ENCODE results near the gene HDHD2.

The HDHD2 gene

GRCh38 chr18:47110492-47111274, 39.6 kb downstream of the HDHD2 start:
- no peak for TF ChIP-seq GATA2 (IDR thresholded peaks at IDR 0.05; ENCODE audit: low read depth, low read length)
- TF ChIP-seq GATA3 (IDR thresholded peaks at IDR 0.05; ENCODE audit: low read depth, low read length), result no peak

DNA sequence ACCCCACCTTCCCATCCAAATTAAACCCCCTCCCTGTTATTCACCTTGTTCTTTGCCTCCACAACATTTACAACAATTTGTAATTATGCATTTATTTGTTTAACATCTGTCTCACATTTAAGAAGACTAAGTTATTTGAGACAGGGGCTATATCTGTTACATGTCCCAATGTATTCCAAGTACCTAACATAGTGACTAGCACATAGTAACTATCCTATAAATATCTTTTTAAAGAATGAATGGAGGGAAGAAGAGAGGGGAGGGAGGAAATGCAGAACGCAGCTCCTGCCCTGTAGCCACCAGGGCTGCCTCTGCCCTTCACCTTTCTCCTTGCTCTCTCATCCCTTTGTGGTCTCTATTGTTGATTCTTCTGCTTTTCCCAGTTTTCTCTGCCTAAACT, 40.6 kb downstream of the HDHD2 start:
- TF ChIP-seq GATA2 (IDR thresholded peaks at IDR 0.05; ENCODE audit: low read depth, low read length) (no peak), GATA3 (IDR thresholded peaks at IDR 0.05; ENCODE audit: low read depth, low read length) (no peak)

DNA sequence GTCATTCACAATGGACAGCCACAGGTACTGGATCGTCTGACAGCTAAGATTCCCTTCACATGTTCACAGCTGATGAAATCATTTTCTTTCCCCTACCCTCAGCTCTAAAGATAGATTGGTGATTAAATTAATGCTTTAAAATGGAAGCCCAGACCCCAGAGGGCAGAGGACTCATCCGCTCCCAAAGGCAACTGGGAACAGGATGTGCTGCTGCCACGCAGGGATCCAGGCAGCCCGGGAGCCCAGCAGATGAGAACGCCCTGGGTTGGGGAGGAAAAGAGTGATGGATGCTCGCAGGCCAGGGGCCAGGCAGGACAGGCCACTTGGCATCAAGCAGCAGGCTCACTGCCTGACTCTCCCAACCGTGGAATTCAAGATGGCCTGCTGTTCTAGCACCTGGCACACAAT, 41.3 kb downstream of the HDHD2 start:
- no peak for TF ChIP-seq GATA3 (IDR thresholded peaks at IDR 0.05; ENCODE audit: low read depth, low read length)
- TF ChIP-seq GATA2 (IDR thresholded peaks at IDR 0.05; ENCODE audit: low read depth, low read length), result no peak

- TF ChIP-seq GATA2 (IDR thresholded peaks at IDR 0.05; ENCODE audit: low read depth, low read length) (no peak), GATA3 (IDR thresholded peaks at IDR 0.05; ENCODE audit: low read depth, low read length) (no peak)
These were observed 41.9 kb downstream of the HDHD2 start for GRCh38 chr18:47108373-47108772.

GRCh38 chr18:47100212-47100831, 50.0 kb downstream of the HDHD2 start:
- TF ChIP-seq GATA3 (IDR thresholded peaks at IDR 0.05; ENCODE audit: low read depth, low read length) (no peak), GATA2 (IDR thresholded peaks at IDR 0.05; ENCODE audit: low read depth, low read length) (no peak)

GRCh38 chr18:47095810-47096209, 54.5 kb downstream of the HDHD2 start:
- TF ChIP-seq GATA2 (IDR thresholded peaks at IDR 0.05; ENCODE audit: low read depth, low read length) (no peak), GATA3 (IDR thresholded peaks at IDR 0.05; ENCODE audit: low read depth, low read length) (no peak)

DNA sequence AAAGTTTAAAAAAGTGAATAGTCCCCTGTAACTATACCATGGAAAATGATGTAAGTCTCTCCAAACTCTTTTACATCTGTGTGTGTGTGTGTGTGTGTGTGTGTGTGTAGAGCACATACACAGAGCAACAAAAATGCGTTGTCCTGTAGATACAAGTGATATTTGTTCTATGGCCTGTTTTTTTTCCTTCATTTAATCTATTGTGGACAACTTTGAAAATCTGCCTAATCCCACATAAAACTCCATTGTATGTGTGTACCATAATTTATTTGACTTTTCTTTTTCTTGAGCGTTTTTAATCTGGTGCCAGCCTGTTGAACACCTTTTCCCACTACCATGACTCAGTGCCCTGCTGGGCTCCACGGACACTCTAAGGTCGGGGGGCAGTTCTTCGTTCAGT, 62.6 kb downstream of the HDHD2 start:
- TF ChIP-seq GATA3 (IDR thresholded peaks at IDR 0.05; ENCODE audit: low read depth, low read length) (no peak), GATA2 (IDR thresholded peaks at IDR 0.05; ENCODE audit: low read depth, low read length) (no peak)

DNA sequence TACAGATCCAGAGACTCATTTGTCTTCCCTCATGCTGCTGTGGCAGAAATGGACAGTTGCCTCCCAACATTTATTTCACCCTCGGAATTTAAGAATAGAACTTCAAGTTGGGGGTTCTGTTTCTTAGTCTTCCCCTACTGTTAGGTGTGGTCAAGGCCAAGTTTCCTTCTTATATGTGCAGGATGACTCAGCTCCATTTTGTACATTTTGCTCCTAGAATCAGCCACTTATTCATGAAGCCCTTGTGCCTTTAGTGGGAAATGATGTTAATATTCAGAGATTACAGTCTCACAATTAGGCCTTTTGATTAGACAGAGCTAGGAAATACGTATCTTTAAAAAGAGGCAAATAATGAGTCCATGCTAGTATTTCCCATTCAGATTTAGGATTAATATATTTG, 68.7 kb downstream of the HDHD2 start:
- TF ChIP-seq GATA3 (IDR thresholded peaks at IDR 0.05; ENCODE audit: low read depth, low read length) (no peak), GATA2 (IDR thresholded peaks at IDR 0.05; ENCODE audit: low read depth, low read length) (no peak)

GRCh38 chr18:47080872-47081271, 69.4 kb downstream of the HDHD2 start:
- TF ChIP-seq GATA2 (IDR thresholded peaks at IDR 0.05; ENCODE audit: low read depth, low read length) (no peak), GATA3 (IDR thresholded peaks at IDR 0.05; ENCODE audit: low read depth, low read length) (no peak)

GRCh38 chr18:47077111-47077510, 73.2 kb downstream of the HDHD2 start:
- TF ChIP-seq GATA3 (IDR thresholded peaks at IDR 0.05; ENCODE audit: low read depth, low read length), result no peak
- TF ChIP-seq GATA2 (IDR thresholded peaks at IDR 0.05; ENCODE audit: low read depth, low read length), result no peak

DNA sequence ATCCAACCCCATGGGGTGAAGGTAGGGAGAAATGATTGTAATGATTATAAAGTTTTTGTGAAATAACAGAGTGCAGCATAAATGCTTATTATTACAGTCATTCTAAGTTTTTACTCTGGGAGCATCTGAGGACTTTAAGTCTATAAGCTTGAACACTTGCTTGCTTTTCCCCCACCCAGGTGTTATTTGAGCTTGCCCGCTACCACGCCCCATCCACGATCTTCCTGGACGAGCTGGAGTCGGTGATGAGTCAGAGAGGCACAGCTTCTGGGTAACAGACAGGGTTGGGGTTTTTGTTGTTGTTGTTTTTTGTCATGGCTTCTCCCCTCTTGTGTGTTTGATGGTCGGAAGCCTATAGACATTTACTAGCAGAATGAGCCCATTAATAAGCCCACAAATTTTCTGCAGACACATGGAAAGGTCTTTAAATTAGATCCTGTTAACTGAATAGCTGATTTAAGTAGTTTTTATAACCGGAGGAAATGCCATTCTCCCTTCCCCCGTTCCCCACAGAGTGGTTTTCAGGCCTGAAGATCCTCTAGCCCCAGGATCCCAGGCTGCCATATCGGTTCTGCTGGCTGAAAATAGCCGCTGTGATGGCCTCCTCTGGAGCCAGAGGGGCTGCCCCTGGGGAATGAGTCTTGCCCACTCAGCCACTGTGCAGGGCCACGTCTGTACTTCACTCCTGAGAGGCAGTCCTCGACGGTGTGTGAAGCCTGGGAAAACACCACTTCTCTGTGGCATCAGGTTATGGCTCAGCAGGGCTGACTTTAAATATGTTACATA, 75.0 kb downstream of the HDHD2 start:
- TF ChIP-seq GATA3 (IDR thresholded peaks at IDR 0.05; ENCODE audit: low read depth, low read length), result no peak
- TF ChIP-seq GATA2 (IDR thresholded peaks at IDR 0.05; ENCODE audit: low read depth, low read length), result no peak

DNA sequence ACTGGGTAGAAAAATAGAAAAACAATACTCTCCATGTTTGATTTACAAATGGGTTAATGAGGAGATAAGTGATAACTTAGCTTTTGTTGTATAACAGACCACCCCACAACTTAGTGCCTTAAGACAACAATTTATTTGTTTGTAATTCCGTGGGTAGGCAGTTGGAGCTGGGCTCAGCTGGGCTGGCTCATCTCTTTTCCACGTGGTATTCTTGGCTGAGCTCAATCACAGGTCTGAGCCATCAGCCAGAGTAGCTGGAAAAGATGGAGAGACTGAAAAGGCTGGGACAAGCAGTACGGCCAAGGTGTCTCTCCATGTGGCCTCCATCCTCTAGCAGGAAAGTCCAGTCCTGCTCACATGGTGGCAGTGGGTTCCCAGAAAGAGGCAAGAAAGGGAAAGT, 82.7 kb downstream of the HDHD2 start:
- no peak for TF ChIP-seq GATA2 (IDR thresholded peaks at IDR 0.05; ENCODE audit: low read depth, low read length)
- no peak for TF ChIP-seq GATA3 (IDR thresholded peaks at IDR 0.05; ENCODE audit: low read depth, low read length)

- no peak for TF ChIP-seq GATA3 (IDR thresholded peaks at IDR 0.05; ENCODE audit: low read depth, low read length)
- no peak for TF ChIP-seq GATA2 (IDR thresholded peaks at IDR 0.05; ENCODE audit: low read depth, low read length)
These were observed 87.2 kb downstream of the HDHD2 start for GRCh38 chr18:47063096-47063495.

- TF ChIP-seq GATA3 (IDR thresholded peaks at IDR 0.05; ENCODE audit: low read depth, low read length) (no peak), GATA2 (IDR thresholded peaks at IDR 0.05; ENCODE audit: low read depth, low read length) (no peak)
These were observed 87.8 kb downstream of the HDHD2 start for GRCh38 chr18:47062471-47062870.

Measured in SH-SY5Y (cell line).